ENCODE data around the gene ULBP3. TPM values are rescaled to one million over a fixed set of nuclear protein-coding genes. Genes with fewer than 3 reads are reported as not detected.

Gene ULBP3
- 0.41 and 16.4 TPM in 2 replicates for total RNA-seq (ENCODE audit: low replicate concordance)

DNA sequence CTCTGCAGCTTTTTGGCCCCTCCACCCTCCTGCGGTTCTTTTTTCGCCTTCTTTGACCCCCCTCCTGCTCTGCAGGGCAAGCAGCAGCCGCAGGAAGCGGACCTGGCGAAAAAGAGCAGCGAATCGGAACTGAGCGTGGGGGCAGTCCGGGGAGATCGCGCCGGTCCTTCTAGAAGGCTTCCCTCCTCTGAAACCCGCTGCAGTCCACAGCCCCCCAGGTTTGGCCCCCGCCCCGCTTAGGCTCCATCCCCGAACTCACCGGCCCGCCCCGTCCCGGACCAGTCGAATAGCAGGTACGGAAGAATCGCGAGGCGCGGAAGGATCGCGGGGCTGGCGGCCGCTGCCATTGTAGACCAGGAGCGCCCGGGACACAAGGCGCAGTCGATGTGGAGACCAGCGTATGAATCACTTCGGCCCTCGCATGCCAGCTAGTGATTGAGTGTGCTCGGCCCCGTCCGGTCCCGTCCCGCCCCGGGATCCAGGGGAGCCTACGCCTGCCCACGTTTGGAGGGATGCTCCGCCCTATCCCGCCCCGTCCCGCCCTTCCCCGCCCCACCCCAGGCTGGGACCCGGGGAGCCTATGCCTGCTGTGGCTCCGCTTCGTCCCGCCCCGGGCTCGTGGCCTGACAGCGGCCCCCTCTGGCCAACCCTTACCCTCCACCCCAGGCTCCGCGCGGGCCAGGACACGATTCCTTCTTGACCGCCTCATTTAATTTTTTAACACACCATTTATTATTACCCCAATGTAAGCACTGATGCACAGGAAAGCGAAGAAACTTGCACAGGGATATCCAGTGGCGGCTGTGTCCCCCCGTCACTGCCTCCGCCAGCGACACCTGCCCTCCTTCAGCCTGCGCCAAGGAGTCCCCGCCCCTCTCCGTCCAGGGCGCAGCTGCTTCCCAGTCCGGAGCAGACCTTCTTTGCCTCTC is at the start of gene ULBP3:
ULBP3 (minus strand) TSS at position 402 of the 929 bp plus-strand sequence; CDS start at position 347, 55 bp downstream.
- TF ChIP-seq, protein P1, sequence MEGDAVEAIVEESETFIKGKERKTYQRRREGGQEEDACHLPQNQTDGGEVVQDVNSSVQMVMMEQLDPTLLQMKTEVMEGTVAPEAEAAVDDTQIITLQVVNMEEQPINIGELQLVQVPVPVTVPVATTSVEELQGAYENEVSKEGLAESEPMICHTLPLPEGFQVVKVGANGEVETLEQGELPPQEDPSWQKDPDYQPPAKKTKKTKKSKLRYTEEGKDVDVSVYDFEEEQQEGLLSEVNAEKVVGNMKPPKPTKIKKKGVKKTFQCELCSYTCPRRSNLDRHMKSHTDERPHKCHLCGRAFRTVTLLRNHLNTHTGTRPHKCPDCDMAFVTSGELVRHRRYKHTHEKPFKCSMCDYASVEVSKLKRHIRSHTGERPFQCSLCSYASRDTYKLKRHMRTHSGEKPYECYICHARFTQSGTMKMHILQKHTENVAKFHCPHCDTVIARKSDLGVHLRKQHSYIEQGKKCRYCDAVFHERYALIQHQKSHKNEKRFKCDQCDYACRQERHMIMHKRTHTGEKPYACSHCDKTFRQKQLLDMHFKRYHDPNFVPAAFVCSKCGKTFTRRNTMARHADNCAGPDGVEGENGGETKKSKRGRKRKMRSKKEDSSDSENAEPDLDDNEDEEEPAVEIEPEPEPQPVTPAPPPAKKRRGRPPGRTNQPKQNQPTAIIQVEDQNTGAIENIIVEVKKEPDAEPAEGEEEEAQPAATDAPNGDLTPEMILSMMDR (IDR thresholded peaks at IDR 0.05; ENCODE audit: insufficient read depth, low read length): peak; percentile 60
- DNase-seq (ENCODE audit: low read depth): peak; percentile 87
- peak within 1 kb of the TSS; percentile 72 for H3K4me3 ChIP-seq (ENCODE audit: low read depth, low read length)

DNA sequence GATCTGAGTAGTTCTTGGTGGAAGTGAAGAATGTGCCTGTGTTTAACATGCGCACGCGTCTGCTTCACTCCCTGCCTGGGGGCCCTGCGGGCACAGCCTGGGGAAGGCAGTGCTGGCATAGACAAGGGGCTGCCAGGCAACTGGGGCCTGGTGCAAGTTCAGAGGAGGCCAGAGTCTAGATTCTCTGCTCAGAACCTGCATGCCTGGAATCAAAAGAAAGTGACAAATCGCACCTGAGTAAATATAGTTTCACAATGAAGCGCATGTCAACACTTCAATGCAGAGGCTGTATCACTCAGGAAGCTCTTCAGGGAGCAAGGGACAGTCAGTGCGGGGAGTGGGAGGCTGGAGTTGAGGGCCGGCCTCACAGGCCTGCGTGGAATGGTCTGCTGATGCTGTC is 49.7 kb upstream of the ULBP3 start:
- DNase-seq (ENCODE audit: low read depth): no peak
- TF ChIP-seq, protein P1 (IDR thresholded peaks at IDR 0.05; ENCODE audit: insufficient read depth, low read length): no peak
- H3K4me3 ChIP-seq (ENCODE audit: low read depth, low read length): no peak overlapping the region

DNA sequence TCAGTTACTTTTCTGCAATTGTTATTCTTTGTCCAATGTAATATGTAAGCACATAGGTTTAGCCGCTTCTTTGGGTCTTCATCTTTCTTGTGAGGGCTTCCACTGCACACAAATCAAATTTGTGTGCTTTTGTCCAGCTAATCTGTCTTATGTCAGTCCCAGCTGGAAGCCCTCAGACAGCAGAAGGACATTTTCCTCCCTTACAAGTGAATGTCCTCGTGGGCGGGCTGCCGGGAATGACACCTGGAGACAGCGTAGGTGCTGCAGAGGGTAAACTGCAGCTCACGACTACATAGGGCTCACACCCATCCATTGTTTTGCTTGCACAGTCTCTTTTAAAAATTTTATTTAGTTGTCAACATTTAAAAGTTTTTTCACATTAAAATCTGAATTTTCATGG is 49.3 kb upstream of the ULBP3 start:
- TF ChIP-seq, protein P1 (IDR thresholded peaks at IDR 0.05; ENCODE audit: insufficient read depth, low read length): no peak
- DNase-seq (ENCODE audit: low read depth): no peak
- H3K4me3 ChIP-seq (ENCODE audit: low read depth, low read length): no peak overlapping the region

DNA sequence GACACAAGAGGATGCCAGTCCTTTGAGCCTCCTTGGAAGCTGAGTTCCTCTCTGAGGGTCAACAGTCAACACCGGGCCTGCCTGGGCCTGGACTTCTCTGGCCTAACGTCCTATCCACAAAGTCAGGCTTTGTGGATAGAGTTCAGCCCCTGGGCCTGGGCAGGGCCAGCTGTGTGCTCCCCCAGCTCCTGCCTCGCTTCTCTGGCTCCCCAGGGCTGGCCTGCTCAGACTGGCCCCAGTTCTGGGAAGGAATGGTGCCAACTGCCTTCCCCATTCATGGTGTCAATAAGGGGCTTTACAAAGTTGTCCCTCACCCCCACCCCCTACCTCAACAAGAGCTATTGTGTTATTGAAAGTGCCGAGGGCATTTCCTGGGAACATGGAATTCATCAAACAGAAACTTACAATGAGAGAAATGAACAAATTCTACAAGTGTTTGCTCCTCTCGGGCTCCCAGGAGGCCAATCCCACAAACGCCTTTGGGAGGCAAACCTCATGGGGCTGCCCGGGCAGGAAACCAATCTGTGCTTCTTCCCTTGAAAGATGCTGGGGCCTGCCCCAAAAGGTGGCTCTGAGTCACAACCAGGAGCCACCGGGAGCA is 47.4 kb upstream of the ULBP3 start:
- no peak overlapping the region for H3K4me3 ChIP-seq (ENCODE audit: low read depth, low read length)
- TF ChIP-seq, protein P1 (IDR thresholded peaks at IDR 0.05; ENCODE audit: insufficient read depth, low read length): no peak
- no peak for DNase-seq (ENCODE audit: low read depth)

DNA sequence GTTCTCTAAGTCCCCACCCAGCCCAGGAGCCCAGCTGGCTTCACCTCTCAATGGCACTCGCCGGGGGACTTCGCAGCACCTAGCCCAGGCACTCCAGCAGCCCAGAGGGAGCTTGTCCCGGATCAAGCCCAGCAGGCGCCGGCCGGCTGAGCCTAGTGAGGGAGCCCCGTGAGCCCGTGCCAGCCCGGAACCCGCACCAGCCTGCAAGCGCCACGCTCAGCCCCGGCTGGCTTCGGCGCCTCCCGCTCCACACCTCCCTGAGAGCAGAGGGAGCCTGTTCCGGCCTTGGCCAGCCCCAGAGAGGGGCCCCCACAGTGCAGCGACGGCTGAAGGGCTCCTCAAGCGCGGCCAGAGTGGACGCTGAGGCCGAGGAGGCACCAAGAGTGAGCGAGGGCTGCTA is 46.8 kb upstream of the ULBP3 start:
- DNase-seq (ENCODE audit: low read depth): no peak
- TF ChIP-seq, protein P1 (IDR thresholded peaks at IDR 0.05; ENCODE audit: insufficient read depth, low read length): no peak
- H3K4me3 ChIP-seq (ENCODE audit: low read depth, low read length): no peak overlapping the region

DNA sequence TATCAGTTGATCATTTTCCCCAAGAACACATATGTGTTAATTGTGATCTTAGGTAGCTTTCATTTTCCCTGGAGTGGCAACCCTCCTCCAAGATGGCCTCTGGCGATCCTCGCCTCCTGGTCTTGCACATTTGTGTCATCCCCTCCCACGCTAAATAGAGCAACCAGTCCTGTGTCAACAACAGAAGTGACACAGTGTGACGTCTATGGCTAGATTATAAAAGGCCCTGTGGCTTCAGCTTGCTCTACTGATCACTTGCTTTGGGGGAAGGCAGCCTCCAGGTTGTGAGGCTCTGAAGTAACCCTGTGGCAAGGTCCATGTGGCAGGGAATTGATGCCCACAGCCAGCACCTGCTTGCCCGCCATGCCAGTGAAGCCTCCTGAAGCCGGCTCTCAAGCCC is 43.3 kb upstream of the ULBP3 start:
- DNase-seq (ENCODE audit: low read depth): no peak
- TF ChIP-seq, protein P1 (IDR thresholded peaks at IDR 0.05; ENCODE audit: insufficient read depth, low read length): no peak
- H3K4me3 ChIP-seq (ENCODE audit: low read depth, low read length): no peak overlapping the region

Data from fibroblast of the aortic adventitia (primary cell).